Naive thymus-derived CD8-positive, alpha-beta T cell (primary cell): ENCODE results near the gene TAB2. TPM values are rescaled to one million over a fixed set of nuclear protein-coding genes. Genes with fewer than 3 reads are reported as not detected.
A peak's percentile ranks its signal among the peaks of the same experiment; 100 is the strongest.

Source experiments
- ATAC-seq, 2 donors: fragments of 150-1000 bp; cut with Tn5 transposase in 1 of 2; sonication (Bioruptor Pico), chemical (Tn5 transposase) in 1 of 2; 1 replicate in 1 of 2; 2 replicates in 1 of 2; pipeline ENCODE4 v1.10.0; 2021; ENCODE audit warnings: mild to moderate bottlenecking in 2 of 2, moderate library complexity in 2 of 2
- POLR2A ChIA-PET: fragments of 350-600 bp; sonication (Branson Sonifier 250); formaldehyde crosslinking; loops from one replicate; lab custom pipeline; 2021; ENCODE audit warnings: antibody characterized with exemption; lab: Charles Lee
- DNase-seq, 10 donors: peaks; one replicate each; pipeline versions ENCODE4 v3.0.0 to v3.0.0-alpha.2; 2020 to 2022
- H3K27ac Mint-ChIP-seq, 10 donors: one replicate each; pipeline ENCODE4 v1.8.0; 2020 to 2022; ENCODE audit warnings: mild to moderate bottlenecking in 10 of 10, mixed read lengths in 10 of 10, moderate library complexity in 4 of 10, inconsistent platforms in 1 of 10
- H3K27me3 Mint-ChIP-seq, 5 donors: one replicate each; pipeline ENCODE4 v1.8.0; 2021 to 2022; ENCODE audit warnings: mixed read lengths in 5 of 5
- H3K36me3 Mint-ChIP-seq, 3 donors: one replicate each; pipeline ENCODE4 v1.8.0; 2020 to 2022; ENCODE audit warnings: mixed read lengths in 3 of 3, mild to moderate bottlenecking in 2 of 3, inconsistent platforms in 1 of 3
- H3K4me1 Mint-ChIP-seq, 4 donors: one replicate each; pipeline ENCODE4 v1.8.0; 2021 to 2022; ENCODE audit warnings: mixed read lengths in 4 of 4
- H3K4me3 Mint-ChIP-seq, 10 donors: one replicate each; pipeline ENCODE4 v1.8.0; 2020 to 2022; ENCODE audit warnings: mild to moderate bottlenecking in 10 of 10, mixed read lengths in 10 of 10, moderate library complexity in 6 of 10, inconsistent platforms in 1 of 10
- H3K9me3 Mint-ChIP-seq, 9 donors: one replicate each; pipeline ENCODE4 v1.8.0; 2020 to 2022; ENCODE audit warnings: mixed read lengths in 9 of 9, mild to moderate bottlenecking in 3 of 9, inconsistent platforms in 1 of 9, moderate library complexity in 1 of 9
- polyA plus RNA-seq, 3 donors: library from polyadenylated mRNA; unstranded; fragments of 300-500 nt; fragmentation: Illumina TruSeq; gene quantifications; one replicate each; pipeline ENCODE4 v1.2.3, GENCODE V29; 2021
- total RNA-seq, 8 experiments: library from RNA in 2 of 8; stranded (reverse) in 2 of 8; gene quantifications; one replicate each; pipeline ENCODE4 v1.2.3 and lab custom pipeline; 2021 to 2026

The TAB2 gene
- total and polyA plus RNA-seq, 5 experiments from 2014 or later: 9.5 to 117 (median 14.1) TPM

GRCh38 chr6:149383371-149383770 is 65.9 kb downstream of the TAB2 start:
- Mint-ChIP-seq H3K36me3 (peaks cover 43 to 80% (median 59%) of the 10 kb centered on the region in 3 donors), H3K9me3 (peaks cover 3 to 18% (median 9%) of the 10 kb centered on the region in 9 donors), H3K4me1 (peaks cover 20 to 53% (median 50%) of the 10 kb centered on the region in 4 donors), H3K27me3 (no peaks in the 10 kb centered on the region), H3K4me3 (no peak overlapping the region), H3K27ac (peak overlapping the region in 5 of 10 donors; percentile 4 to 80 (median 69))
- ATAC-seq (no peak), DNase-seq (no peak)
- POLR2A ChIA-PET: no interaction called here

- H3K27ac Mint-ChIP-seq: peak overlapping the region in 5 of 10 donors; percentile 4 to 69 (median 57)
- H3K4me1 Mint-ChIP-seq: peaks cover 13 to 49% (median 41%) of the 10 kb centered on the region in 4 donors
- peaks cover 33 to 73% (median 49%) of the 10 kb centered on the region in 3 donors for H3K36me3 Mint-ChIP-seq
- H3K9me3 Mint-ChIP-seq: peaks cover 3 to 18% (median 9%) of the 10 kb centered on the region in 9 donors
- no peaks in the 10 kb centered on the region for H3K27me3 Mint-ChIP-seq
- POLR2A ChIA-PET: no interaction called here
- DNase-seq: no peak
- no peak overlapping the region for H3K4me3 Mint-ChIP-seq
- no peak for ATAC-seq
These were observed 67.0 kb downstream of the TAB2 start for GRCh38 chr6:149384464-149384863.

- Mint-ChIP-seq H3K27ac (peak overlapping the region in 3 of 10 donors; percentile 12 to 26 (median 25)), H3K27me3 (no peaks in the 10 kb centered on the region), H3K9me3 (peaks cover 3 to 18% (median 9%) of the 10 kb centered on the region in 9 donors), H3K36me3 (peaks cover 34 to 70% (median 47%) of the 10 kb centered on the region in 3 donors), H3K4me1 (peaks cover 15 to 50% (median 45%) of the 10 kb centered on the region in 4 donors), H3K4me3 (peak overlapping the region in 4 of 10 donors; percentile 1 to 12 (median 4))
- peak in 1 of 2 donors; percentile 49 for ATAC-seq
- no peak for DNase-seq
- POLR2A ChIA-PET: interaction anchor here (1.5 kb wide), 1 partner anchor 68 kb away, joined by 3 read pairs; no protein-coding TSS in a partner anchor
These were observed 68.6 kb downstream of the TAB2 start for GRCh38 chr6:149385998-149386646.

- peak overlapping the region in 2 of 10 donors; percentile 5 to 31 for H3K27ac Mint-ChIP-seq
- DNase-seq: no peak
- no peaks in the 10 kb centered on the region for H3K27me3 Mint-ChIP-seq
- H3K9me3 Mint-ChIP-seq: peaks cover 3 to 18% (median 9%) of the 10 kb centered on the region in 9 donors
- H3K4me1 Mint-ChIP-seq: peaks cover 24 to 56% (median 48%) of the 10 kb centered on the region in 4 donors
- ATAC-seq: no peak
- H3K4me3 Mint-ChIP-seq: no peak overlapping the region
- POLR2A ChIA-PET: interaction anchor here (0.5 kb wide), 1 partner anchor 41 kb away, joined by 3 read pairs; no protein-coding TSS in a partner anchor
- H3K36me3 Mint-ChIP-seq: peaks cover 33 to 69% (median 45%) of the 10 kb centered on the region in 3 donors
These were observed 70.4 kb downstream of the TAB2 start for GRCh38 chr6:149387779-149388512.

- POLR2A ChIA-PET: no interaction called here
- Mint-ChIP-seq H3K27me3 (no peaks in the 10 kb centered on the region), H3K9me3 (peaks cover 3 to 18% (median 9%) of the 10 kb centered on the region in 9 donors), H3K36me3 (peaks cover 25 to 63% (median 42%) of the 10 kb centered on the region in 3 donors), H3K27ac (no peak overlapping the region), H3K4me3 (no peak overlapping the region), H3K4me1 (peaks cover 29 to 56% (median 55%) of the 10 kb centered on the region in 4 donors)
- DNase-seq (no peak), ATAC-seq (no peak)
These were observed 72.2 kb downstream of the TAB2 start for GRCh38 chr6:149389509-149390297.

GRCh38 chr6:149392093-149392492 is 74.6 kb downstream of the TAB2 start:
- H3K27me3 Mint-ChIP-seq: no peaks in the 10 kb centered on the region
- no peak for ATAC-seq
- H3K36me3 Mint-ChIP-seq: peaks cover 11 to 73% (median 40%) of the 10 kb centered on the region in 3 donors
- POLR2A ChIA-PET: interaction anchor here (1.2 kb wide), 1 partner anchor 10 kb away, joined by 3 read pairs; no protein-coding TSS in a partner anchor
- peaks cover 25 to 54% (median 51%) of the 10 kb centered on the region in 4 donors for H3K4me1 Mint-ChIP-seq
- DNase-seq: no peak
- peak overlapping the region in 6 of 10 donors; percentile 7 to 92 (median 58) for H3K27ac Mint-ChIP-seq
- H3K9me3 Mint-ChIP-seq: peaks cover 0 to 4% (median 0%) of the 10 kb centered on the region in 9 donors
- peak overlapping the region in 2 of 10 donors; percentile 12 to 37 for H3K4me3 Mint-ChIP-seq

- Mint-ChIP-seq H3K4me3 (peak overlapping the region in 4 of 10 donors; percentile 0 to 37 (median 12)), H3K27me3 (no peaks in the 10 kb centered on the region), H3K36me3 (peaks cover 9 to 74% (median 38%) of the 10 kb centered on the region in 3 donors), H3K4me1 (peaks cover 25 to 54% (median 50%) of the 10 kb centered on the region in 4 donors), H3K27ac (peak overlapping the region in 6 of 10 donors; percentile 7 to 92 (median 44)), H3K9me3 (no peaks in the 10 kb centered on the region)
- DNase-seq (no peak), ATAC-seq (no peak)
- POLR2A ChIA-PET: interaction anchor here (0.6 to 1.2 kb wide), 2 partner anchors 10 to 227 kb away, joined by 3 read pairs; no protein-coding TSS in a partner anchor
These were observed 75.0 kb downstream of the TAB2 start for GRCh38 chr6:149392535-149392934.

- Mint-ChIP-seq H3K4me3 (peak overlapping the region in 1 of 10 donors; percentile 4), H3K27me3 (no peaks in the 10 kb centered on the region), H3K27ac (peak overlapping the region in 3 of 10 donors; percentile 13 to 46 (median 43)), H3K4me1 (peaks cover 25 to 50% (median 49%) of the 10 kb centered on the region in 4 donors), H3K9me3 (no peaks in the 10 kb centered on the region), H3K36me3 (peaks cover 9 to 72% (median 37%) of the 10 kb centered on the region in 3 donors)
- ATAC-seq: no peak
- POLR2A ChIA-PET: interaction anchor here (0.6 to 1.2 kb wide), 2 partner anchors 9 to 228 kb away, joined by 3 read pairs; no protein-coding TSS in a partner anchor
- DNase-seq: no peak
These were observed 75.6 kb downstream of the TAB2 start for GRCh38 chr6:149393002-149393679.

GRCh38 chr6:149395185-149395584 is 77.7 kb downstream of the TAB2 start:
- POLR2A ChIA-PET: no interaction called here
- Mint-ChIP-seq H3K4me1 (peaks cover 25 to 48% (median 46%) of the 10 kb centered on the region in 4 donors), H3K27me3 (no peaks in the 10 kb centered on the region), H3K9me3 (no peaks in the 10 kb centered on the region), H3K36me3 (peaks cover 9 to 77% (median 41%) of the 10 kb centered on the region in 3 donors), H3K4me3 (no peak overlapping the region), H3K27ac (peak overlapping the region in 5 of 10 donors; percentile 4 to 74 (median 56))
- ATAC-seq: no peak
- DNase-seq: no peak

GRCh38 chr6:149397384-149397783 is 79.9 kb downstream of the TAB2 start:
- Mint-ChIP-seq H3K27ac (peak overlapping the region in 4 of 10 donors; percentile 11 to 59 (median 21)), H3K36me3 (peaks cover 3 to 79% (median 46%) of the 10 kb centered on the region in 3 donors), H3K9me3 (no peaks in the 10 kb centered on the region), H3K4me3 (no peak overlapping the region), H3K4me1 (peaks cover 14 to 33% (median 31%) of the 10 kb centered on the region in 4 donors), H3K27me3 (no peaks in the 10 kb centered on the region)
- no peak for ATAC-seq
- POLR2A ChIA-PET: no interaction called here
- no peak for DNase-seq

- H3K4me3 Mint-ChIP-seq: no peak within 1 kb of the TSS
- POLR2A ChIA-PET: no interaction called here
- H3K27me3 Mint-ChIP-seq: no peaks in the 10 kb centered on the region
- peaks cover 3 to 85% (median 48%) of the 10 kb centered on the region in 3 donors for H3K36me3 Mint-ChIP-seq
- no peak for ATAC-seq
- no peak for DNase-seq
- H3K9me3 Mint-ChIP-seq: no peaks in the 10 kb centered on the region
- peaks cover 5 to 12% (median 8%) of the 10 kb centered on the region in 4 donors for H3K4me1 Mint-ChIP-seq
- peak within 1 kb of the TSS in 4 of 10 donors; percentile 3 to 58 (median 47) for H3K27ac Mint-ChIP-seq
These were observed 82.5 kb downstream of the TAB2 start, which contains the start of gene SUMO4 for GRCh38 chr6:149400050-149400449. TSS of gene SUMO4 (plus strand) at chr6:149400262. CDS start at chr6:149400392, 130 bp downstream.
